Smooth muscle cell (in vitro differentiated cells): Measurements from ENCODE around the gene TNP2. TPM values are rescaled to one million over a fixed set of nuclear protein-coding genes. Genes with fewer than 3 reads are reported as not detected.

Source experiments
- DNase-seq: peaks from one replicate; lab custom pipeline; 2025; ENCODE audit not compliant: unreplicated experiment; lab: John Stamatoyannopoulos, UW
- H2AFZ ChIP-seq: fragments of 200-600 bp; sonication (generic); 2 replicates; pipeline ENCODE4 v1.6.0; 2016; ENCODE audit warnings: antibody characterized with exemption, low read depth, mild to moderate bottlenecking
- H3F3A ChIP-seq: fragments of 200-600 bp; sonication (generic); 2 replicates; pipeline ENCODE4 v1.6.0; 2017; ENCODE audit warnings: antibody characterized with exemption, low read depth
- H3K27ac ChIP-seq: fragments of 200-600 bp; sonication (generic); 2 replicates; pipeline ENCODE4 v1.5.1; 2016; ENCODE audit warnings: low read depth, mild to moderate bottlenecking
- H3K27me3 ChIP-seq: fragments of 200-600 bp; sonication (generic); 2 replicates; pipeline ENCODE4 v1.6.1; 2016; ENCODE audit warnings: low read depth, mild to moderate bottlenecking
- H3K36me3 ChIP-seq: fragments of 200-600 bp; sonication (generic); 2 replicates; pipeline ENCODE4 v1.5.1; 2016; ENCODE audit warnings: low read depth
- H3K4me1 ChIP-seq: fragments of 200-600 bp; sonication (generic); 2 replicates; pipeline ENCODE4 v1.5.1; 2016; ENCODE audit warnings: low read depth
- H3K4me2 ChIP-seq: fragments of 200-600 bp; sonication (generic); 2 replicates; pipeline ENCODE4 v1.6.0; 2016; ENCODE audit warnings: mild to moderate bottlenecking
- H3K4me3 ChIP-seq: fragments of 200-600 bp; sonication (generic); 2 replicates; pipeline ENCODE4 v1.5.1; 2016; ENCODE audit warnings: mild to moderate bottlenecking
- H3K79me2 ChIP-seq: fragments of 200-600 bp; sonication (generic); 2 replicates; pipeline ENCODE4 v1.6.0; 2016; ENCODE audit warnings: low read depth, mild to moderate bottlenecking
- H3K9ac ChIP-seq: fragments of 200-600 bp; sonication (generic); 2 replicates; pipeline ENCODE4 v1.6.0; 2016; ENCODE audit warnings: low read depth
- H3K9me3 ChIP-seq: fragments of 200-600 bp; sonication (generic); replicated peaks from 2 replicates; pipeline ENCODE4 v1.5.1; 2016; ENCODE audit warnings: low read depth
- H4K20me1 ChIP-seq: fragments of 200-600 bp; sonication (generic); 2 replicates; pipeline ENCODE4 v1.6.0; 2016; ENCODE audit warnings: low read depth
- CTCF ChIP-seq: fragments of 200-600 bp; sonication (generic); IDR thresholded peaks from 2 replicates; pipeline ENCODE4 v1.5.1; 2017; ENCODE audit warnings: borderline replicate concordance, mild to moderate bottlenecking, antibody characterized with exemption; ENCODE audit not compliant: insufficient read depth, poor library complexity, severe bottlenecking
- WGBS: methylation state at CpG from one replicate; pipeline ENCODE4 v1.1.7; 2016; ENCODE audit warnings: low lambda C conversion rate; 5-methylcytosine and 5-hydroxymethylcytosine counted together
- polyA plus RNA-seq: library from polyadenylated mRNA; unstranded; fragments of >200 nt; fragmentation: Nextera tagmentation; extraction: Ambion mirVana; gene quantifications from 2 replicates; pipeline ENCODE4 v1.2.1, GENCODE V29; 2016
- total RNA-seq: library from RNA; depleted of rRNA; stranded (reverse); fragments of >200 nt; gene quantifications from 2 replicates; pipeline ENCODE4 v1.2.3, GENCODE V29; 2014

Gene TNP2
- total and polyA plus RNA-seq, 2 experiments from 2014 or later: not detected

GRCh38 chr16:11249233-11250061 is 19.7 kb downstream of the TNP2 start:
- no peak for TF ChIP-seq CTCF
- no peak for DNase-seq
- Histone ChIP-seq H3K36me3 (no peaks in the 10 kb centered on the region), H3K4me2 (no peak overlapping the region), H3F3A (peaks cover 18% of the 10 kb centered on the region), H3K4me1 (peaks cover 10% of the 10 kb centered on the region), H3K79me2 (peaks cover 9% of the 10 kb centered on the region), H4K20me1 (peaks cover 24% of the 10 kb centered on the region), H3K9me3 (no peaks in the 10 kb centered on the region), H3K9ac (no peak overlapping the region), H2AFZ (no peak overlapping the region), H3K27ac (no peak overlapping the region), H3K4me3 (no peak overlapping the region), H3K27me3 (no peaks in the 10 kb centered on the region)
- 96% methylated on average over 56 of the region's 63 CpGs for WGBS

DNA sequence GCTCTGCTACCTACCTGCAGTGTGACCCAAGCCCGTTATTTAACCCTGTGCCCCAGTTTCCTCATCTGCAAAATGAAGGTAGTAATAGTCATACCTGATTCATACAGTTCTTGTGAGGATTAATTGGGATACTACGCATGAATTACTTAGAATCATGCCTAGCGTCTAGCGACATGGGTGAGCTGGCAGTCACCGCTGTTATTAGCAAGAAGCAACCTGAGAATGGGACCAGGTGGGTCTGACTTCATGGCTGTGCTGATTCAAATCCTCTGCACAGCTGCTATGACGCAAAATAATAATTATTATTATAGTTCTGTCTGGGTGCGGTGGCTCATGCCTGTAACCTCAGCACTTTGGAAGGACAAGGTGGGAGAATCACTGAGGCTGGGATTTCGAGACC is 21.0 kb downstream of the TNP2 start:
- no peak overlapping the region for H2AFZ ChIP-seq
- WGBS: 96% methylated on average over 8 of the region's 8 CpGs

GRCh38 chr16:11245988-11246387 is 23.1 kb downstream of the TNP2 start:
- Histone ChIP-seq H4K20me1 (no peaks in the 10 kb centered on the region), H2AFZ (no peak overlapping the region), H3K4me1 (no peaks in the 10 kb centered on the region), H3K4me2 (no peak overlapping the region), H3K9ac (no peak overlapping the region), H3K36me3 (no peaks in the 10 kb centered on the region), H3K9me3 (no peaks in the 10 kb centered on the region), H3K27me3 (no peaks in the 10 kb centered on the region), H3K4me3 (no peak overlapping the region), H3K27ac (no peak overlapping the region), H3K79me2 (no peaks in the 10 kb centered on the region), H3F3A (peaks cover 4% of the 10 kb centered on the region)
- no peak for TF ChIP-seq CTCF
- DNase-seq: no peak

More for the DNA sequence above, 21.0 kb downstream of the TNP2 start:
- no peaks in the 10 kb centered on the region for H3K79me2 ChIP-seq
- no peak for DNase-seq
- no peak overlapping the region for H3K9ac ChIP-seq
- H3F3A ChIP-seq: peaks cover 10% of the 10 kb centered on the region
- no peaks in the 10 kb centered on the region for H3K36me3 ChIP-seq
- TF ChIP-seq CTCF: no peak
- H3K27me3 ChIP-seq: no peaks in the 10 kb centered on the region
- no peak overlapping the region for H3K4me3 ChIP-seq
- peaks cover 10% of the 10 kb centered on the region for H4K20me1 ChIP-seq
- H3K4me1 ChIP-seq: no peaks in the 10 kb centered on the region
- H3K27ac ChIP-seq: no peak overlapping the region
- no peak overlapping the region for H3K4me2 ChIP-seq
- no peaks in the 10 kb centered on the region for H3K9me3 ChIP-seq

- 91% methylated on average over 5 of the region's 5 CpGs for WGBS
- Histone ChIP-seq H3K4me3 (no peak overlapping the region), H3F3A (peaks cover 1% of the 10 kb centered on the region), H3K4me1 (no peaks in the 10 kb centered on the region), H3K27ac (no peak overlapping the region), H3K9me3 (no peaks in the 10 kb centered on the region), H2AFZ (no peak overlapping the region), H3K9ac (no peak overlapping the region), H4K20me1 (no peaks in the 10 kb centered on the region), H3K4me2 (no peak overlapping the region), H3K27me3 (no peaks in the 10 kb centered on the region), H3K36me3 (no peaks in the 10 kb centered on the region), H3K79me2 (no peaks in the 10 kb centered on the region)
- DNase-seq: no peak
- no peak for TF ChIP-seq CTCF
Observed at GRCh38 chr16:11245222-11245737, 23.8 kb downstream of the TNP2 start.
